H9 (cell line): ENCODE measurements around the gene GARRE1. TPM values are rescaled to one million over a fixed set of nuclear protein-coding genes. Genes with fewer than 3 reads are reported as not detected.
A peak's percentile ranks its signal among the peaks of the same experiment; 100 is the strongest.

Source experiments
- DNase-seq: peaks from one replicate; pipeline ENCODE4 v3.0.0-alpha.2; 2017
- H2AFZ ChIP-seq: one replicate; pipeline ENCODE4 v1.6.1; 2013; ENCODE audit warnings: mild to moderate bottlenecking, low read length, control low read depth, moderate library complexity
- H2AK5ac ChIP-seq: 2 replicates; pipeline ENCODE4 v1.6.1; 2013; ENCODE audit warnings: low read length, control low read depth, mixed read lengths; ENCODE audit not compliant: insufficient read length
- H2BK120ac ChIP-seq: one replicate; pipeline ENCODE4 v1.6.1; 2013; ENCODE audit warnings: low read depth, mild to moderate bottlenecking, low read length, control low read depth, inconsistent platforms; ENCODE audit not compliant: poor library complexity, severe bottlenecking
- H2BK12ac ChIP-seq: 2 replicates; pipeline ENCODE4 v1.6.1; 2013; ENCODE audit warnings: low read length, control low read depth, mixed read lengths, low read depth; ENCODE audit not compliant: insufficient read length
- H2BK15ac ChIP-seq: 2 replicates; pipeline ENCODE4 v1.6.1; 2013; ENCODE audit warnings: low read depth, low read length, control low read depth
- H2BK20ac ChIP-seq: one replicate; pipeline ENCODE4 v1.6.1; 2013; ENCODE audit warnings: low read depth, mild to moderate bottlenecking, low read length, control low read depth, inconsistent platforms; ENCODE audit not compliant: poor library complexity, severe bottlenecking
- H2BK5ac ChIP-seq: 2 replicates; pipeline ENCODE4 v1.6.1; 2013; ENCODE audit warnings: low read length, control low read depth, mixed read lengths; ENCODE audit not compliant: insufficient read length
- H3K14ac ChIP-seq: 2 replicates; pipeline ENCODE4 v1.6.1; 2013; ENCODE audit warnings: low read length, control low read depth; ENCODE audit not compliant: insufficient read depth
- H3K18ac ChIP-seq: 2 replicates; pipeline ENCODE4 v1.6.1; 2013; ENCODE audit warnings: low read depth, mild to moderate bottlenecking, mixed read lengths, low read length, control low read depth; ENCODE audit not compliant: insufficient read length
- H3K23ac ChIP-seq: 2 replicates; pipeline ENCODE4 v1.6.1; 2013; ENCODE audit warnings: low read length, control low read depth, mixed read lengths, low read depth; ENCODE audit not compliant: insufficient read length
- H3K23me2 ChIP-seq: 2 replicates; pipeline ENCODE4 v1.6.1; 2013; ENCODE audit warnings: low read depth, mild to moderate bottlenecking, mixed read lengths, low read length, control low read depth; ENCODE audit not compliant: insufficient read length, poor library complexity, severe bottlenecking
- H3K27ac ChIP-seq: 2 replicates; pipeline ENCODE4 v1.5.1; 2013; ENCODE audit warnings: low read length, control low read depth, mixed read lengths, low read depth; ENCODE audit not compliant: insufficient read length
- H3K27me3 ChIP-seq: 2 replicates; pipeline ENCODE4 v1.6.1; 2013; ENCODE audit warnings: low read length, control low read depth, inconsistent platforms; ENCODE audit not compliant: insufficient read depth
- H3K4ac ChIP-seq: 2 replicates; pipeline ENCODE4 v1.6.1; 2013; ENCODE audit warnings: low read depth, mild to moderate bottlenecking, control low read depth, inconsistent platforms, low read length, moderate library complexity
- H3K4me1 ChIP-seq: 2 replicates; pipeline ENCODE4 v1.6.1; 2013; ENCODE audit warnings: low read length, control low read depth, inconsistent platforms; ENCODE audit not compliant: insufficient read depth
- H3K4me2 ChIP-seq: 2 replicates; pipeline ENCODE4 v1.6.1; 2013; ENCODE audit warnings: low read length, control low read depth, mixed read lengths; ENCODE audit not compliant: insufficient read length, insufficient read depth
- H3K56ac ChIP-seq: 2 replicates; pipeline ENCODE4 v1.6.1; 2013; ENCODE audit warnings: low read depth, mild to moderate bottlenecking, mixed read lengths, low read length, control low read depth; ENCODE audit not compliant: insufficient read length
- H3K79me1 ChIP-seq: 2 replicates; pipeline ENCODE4 v1.6.1; 2013; ENCODE audit warnings: low read depth, mild to moderate bottlenecking, moderate library complexity, low read length, control low read depth, inconsistent platforms; ENCODE audit not compliant: insufficient read depth, poor library complexity, severe bottlenecking
- H3K79me2 ChIP-seq: 2 replicates; pipeline ENCODE4 v1.6.1; 2013; ENCODE audit warnings: low read length, control low read depth, inconsistent platforms; ENCODE audit not compliant: insufficient read depth
- H3K9ac ChIP-seq: 2 replicates; pipeline ENCODE4 v1.6.1; 2013; ENCODE audit warnings: low read length, control low read depth, mixed read lengths; ENCODE audit not compliant: insufficient read length; ENCODE audit errors: extremely low read depth
- H3K9me3 ChIP-seq: one replicate; pipeline ENCODE4 v1.6.1; 2013; ENCODE audit warnings: low read depth, low read length, inconsistent platforms; ENCODE audit not compliant: control insufficient read depth
- H3T11ph ChIP-seq: one replicate; pipeline ENCODE4 v1.6.1; 2013; ENCODE audit warnings: mild to moderate bottlenecking, low read length, control low read depth, inconsistent platforms
- H4K20me1 ChIP-seq: one replicate; pipeline ENCODE4 v1.6.1; 2013; ENCODE audit not compliant: control insufficient read depth, insufficient read length, insufficient read depth
- H4K5ac ChIP-seq: 2 replicates; pipeline ENCODE4 v1.6.1; 2013; ENCODE audit warnings: low read depth, mild to moderate bottlenecking, mixed read lengths, low read length, control low read depth; ENCODE audit not compliant: insufficient read length
- H4K8ac ChIP-seq: replicated peaks from 2 replicates; pipeline ENCODE4 v1.6.1; 2013; ENCODE audit warnings: low read length, control low read depth, mixed read lengths, low read depth; ENCODE audit not compliant: insufficient read length
- H4K91ac ChIP-seq: 2 replicates; pipeline ENCODE4 v1.6.1; 2013; ENCODE audit warnings: low read depth, mild to moderate bottlenecking, moderate library complexity, mixed read lengths, low read length, control low read depth; ENCODE audit not compliant: insufficient read length
- H3K27ac Mint-ChIP-seq, 3 experiments: 2 replicates in 2 of 3; 3 replicates in 1 of 3; pipeline ENCODE4 v1.8.0; 2020 to 2021; ENCODE audit warnings: mixed read lengths in 3 of 3, mild to moderate bottlenecking in 1 of 3, moderate library complexity in 1 of 3
- H3K27me3 Mint-ChIP-seq: 2 replicates; pipeline ENCODE4 v1.8.0; 2021; ENCODE audit warnings: low read depth, mild to moderate bottlenecking, moderate library complexity, mixed read lengths
- H3K36me3 Mint-ChIP-seq, 3 experiments: 2 replicates in 2 of 3; 3 replicates in 1 of 3; pipeline ENCODE4 v1.8.0; 2020 to 2021; ENCODE audit warnings: low read depth in 3 of 3, mixed read lengths in 3 of 3; ENCODE audit not compliant: insufficient read depth in 1 of 3
- H3K4me1 Mint-ChIP-seq, 2 experiments: 2 replicates each; pipeline ENCODE4 v1.8.0; 2020; ENCODE audit warnings: mixed read lengths in 2 of 2
- H3K4me3 Mint-ChIP-seq, 2 experiments: 2 replicates in 1 of 2; 3 replicates in 1 of 2; pipeline ENCODE4 v1.8.0; 2020 to 2021; ENCODE audit warnings: mild to moderate bottlenecking in 2 of 2, mixed read lengths in 2 of 2, moderate library complexity in 1 of 2
- H3K9me3 Mint-ChIP-seq, 2 experiments: 2 replicates in 1 of 2; 3 replicates in 1 of 2; pipeline ENCODE4 v1.8.0; 2020; ENCODE audit warnings: mild to moderate bottlenecking in 2 of 2, mixed read lengths in 2 of 2, moderate library complexity in 1 of 2
- WGBS: extraction: QIAGEN DNeasy Blood & Tissue Kit; methylation state at CpG from one replicate; pipeline ENCODE4 v1.1.7; 2013; ENCODE audit warnings: missing lambda C conversion rate, low lambda C conversion rate, mixed read lengths; ENCODE audit not compliant: insufficient read length; ENCODE audit errors: extremely low coverage; 5-methylcytosine and 5-hydroxymethylcytosine counted together
- total RNA-seq: library from RNA; stranded (reverse); gene quantifications from 2 replicates; pipeline ENCODE4 v1.2.1, GENCODE V29; 2021
- TF ChIP-seq, protein P1 (sequence below): fragments of 200-600 bp; sonication (generic); conservative IDR thresholded peaks from 3 replicates; pipeline ENCODE4 v1.8.0; 2021; ENCODE audit warnings: antibody characterized with exemption, mild to moderate bottlenecking

The GARRE1 gene
- total RNA-seq, 1 experiment from 2014 or later, result 24.1 TPM

DNA sequence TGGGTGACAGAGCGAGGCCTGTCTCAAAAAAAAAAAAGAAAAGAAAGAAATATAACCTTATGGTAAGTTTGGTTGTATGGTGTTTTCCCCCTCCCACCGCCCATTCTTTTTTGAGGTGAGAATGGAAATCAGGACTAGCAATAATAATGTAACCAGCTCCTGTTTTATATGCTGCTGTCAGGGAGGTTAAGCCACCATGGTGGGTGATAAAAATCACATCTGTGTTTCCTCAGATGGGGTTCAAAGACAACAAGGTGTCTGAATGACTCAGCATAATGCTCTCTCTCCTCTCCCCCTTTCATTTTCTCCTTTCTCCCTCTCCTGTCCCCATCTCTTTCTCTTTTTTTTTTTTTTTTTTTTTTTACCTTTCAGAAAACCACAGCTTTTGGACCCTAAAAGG is 28.3 kb upstream of the GARRE1 start:
- no peak overlapping the region for H3K56ac ChIP-seq
- H2AFZ ChIP-seq, result no peak overlapping the region
- H2BK5ac ChIP-seq, result no peak overlapping the region
- Mint-ChIP-seq H3K27me3 (no peaks in the 10 kb centered on the region), H3K4me3 (no peak overlapping the region), H3K36me3 (peaks cover 40 to 85% (median 79%) of the 10 kb centered on the region in 3 experiments; a peak in 6 of 7 replicates), H3K9me3 (no peaks in the 10 kb centered on the region), H3K4me1 (peaks cover 46% of the 10 kb centered on the region in 2 experiments), H3K27ac (peak overlapping the region in 2 of 3 experiments; percentile 52 to 68; a peak in 4 of 7 replicates)
- no peaks in the 10 kb centered on the region for H3K79me1 ChIP-seq
- H3K79me2 ChIP-seq, result no peaks in the 10 kb centered on the region
- H3K4me1 ChIP-seq, result peaks cover 9% of the 10 kb centered on the region; the same call in 1 of the 2 replicates
- H3K4me2 ChIP-seq, result no peak overlapping the region
- no peaks in the 10 kb centered on the region for H3K9me3 ChIP-seq
- DNase-seq, result no peak
- no peak overlapping the region for H3K18ac ChIP-seq
- no peak overlapping the region for H3K27ac ChIP-seq
- H4K5ac ChIP-seq, result no peak overlapping the region
- H4K91ac ChIP-seq, result no peak overlapping the region
- no peaks in the 10 kb centered on the region for H3K23me2 ChIP-seq
- H3K14ac ChIP-seq, result no peak overlapping the region
- H3K9ac ChIP-seq, result no peak overlapping the region
- no peak overlapping the region for H3T11ph ChIP-seq
- TF ChIP-seq, protein P1, sequence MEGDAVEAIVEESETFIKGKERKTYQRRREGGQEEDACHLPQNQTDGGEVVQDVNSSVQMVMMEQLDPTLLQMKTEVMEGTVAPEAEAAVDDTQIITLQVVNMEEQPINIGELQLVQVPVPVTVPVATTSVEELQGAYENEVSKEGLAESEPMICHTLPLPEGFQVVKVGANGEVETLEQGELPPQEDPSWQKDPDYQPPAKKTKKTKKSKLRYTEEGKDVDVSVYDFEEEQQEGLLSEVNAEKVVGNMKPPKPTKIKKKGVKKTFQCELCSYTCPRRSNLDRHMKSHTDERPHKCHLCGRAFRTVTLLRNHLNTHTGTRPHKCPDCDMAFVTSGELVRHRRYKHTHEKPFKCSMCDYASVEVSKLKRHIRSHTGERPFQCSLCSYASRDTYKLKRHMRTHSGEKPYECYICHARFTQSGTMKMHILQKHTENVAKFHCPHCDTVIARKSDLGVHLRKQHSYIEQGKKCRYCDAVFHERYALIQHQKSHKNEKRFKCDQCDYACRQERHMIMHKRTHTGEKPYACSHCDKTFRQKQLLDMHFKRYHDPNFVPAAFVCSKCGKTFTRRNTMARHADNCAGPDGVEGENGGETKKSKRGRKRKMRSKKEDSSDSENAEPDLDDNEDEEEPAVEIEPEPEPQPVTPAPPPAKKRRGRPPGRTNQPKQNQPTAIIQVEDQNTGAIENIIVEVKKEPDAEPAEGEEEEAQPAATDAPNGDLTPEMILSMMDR, result no peak
- H2BK12ac ChIP-seq, result no peak overlapping the region
- no peak overlapping the region for H4K8ac ChIP-seq
- no peaks in the 10 kb centered on the region for H3K27me3 ChIP-seq
- no peak overlapping the region for H3K23ac ChIP-seq
- H2BK15ac ChIP-seq, result no peak overlapping the region
- H2BK20ac ChIP-seq, result no peak overlapping the region
- H3K4ac ChIP-seq, result no peak overlapping the region
- no peak overlapping the region for H2BK120ac ChIP-seq
- no CpG with 5 or more reads among the region's 2 CpGs for WGBS
- peaks cover 4% of the 10 kb centered on the region for H4K20me1 ChIP-seq
- no peak overlapping the region for H2AK5ac ChIP-seq
